ENCODE results near the gene UBL4B. TPM values are rescaled to one million over a fixed set of nuclear protein-coding genes. Genes with fewer than 3 reads are reported as not detected.

Gene UBL4B
- total RNA-seq, 2 experiments from 2014 or later = not detected

GRCh38 chr1:110091381-110091780 lies 20.9 kb upstream of the UBL4B start:
- Histone ChIP-seq H3K4me3 (ENCODE audit: low read depth, low read length, poor library complexity, severe bottlenecking) (no peak overlapping the region), H3K4me1 (ENCODE audit: insufficient read depth, low read length, poor library complexity, severe bottlenecking) (no peaks in the 10 kb centered on the region), H4K20me1 (ENCODE audit: insufficient read depth, low read length) (no peaks in the 10 kb centered on the region), H2AFZ (ENCODE audit: low read length) (no peak overlapping the region), H3K36me3 (ENCODE audit: insufficient read depth, low read length) (no peaks in the 10 kb centered on the region), H3K79me2 (ENCODE audit: insufficient read depth, low read depth, low read length) (no peaks in the 10 kb centered on the region), H3K4me2 (ENCODE audit: low read length) (no peak overlapping the region), H3K9me3 (ENCODE audit: low read length) (no peaks in the 10 kb centered on the region), H3K27ac (ENCODE audit: low read depth, low read length, poor library complexity, severe bottlenecking) (no peak overlapping the region), H3K9me2 (ENCODE audit: insufficient read depth, low read length) (no peaks in the 10 kb centered on the region)
- intact Hi-C loops (cut with micrococcal nuclease; ENCODE audit: unreplicated experiment) = no loop called here
- ChIA-PET POLR2A (interaction anchor here (0.9 to 2.2 kb wide), 4 partner anchors 10 to 57 kb away, joined by 3 to 7 read pairs (median 3); partner anchors contain the start of gene STRIP1), CTCF (ENCODE audit: unreplicated experiment) (interaction anchor here (1.0 to 2.5 kb wide), 3 partner anchors 9 to 15 kb away, joined by 3 to 10 read pairs (median 5); no protein-coding TSS in a partner anchor)
- DNase-seq (ENCODE audit: low spot score) = no peak
- TF ChIP-seq EZH2phosphoT487 (IDR thresholded peaks at IDR 0.05; ENCODE audit: borderline replicate concordance, low read depth, low read length) (no peak), CTCF (conservative IDR thresholded peaks at IDR 0.05; ENCODE audit: low read length) (no peak)
- no TSS peak for BruUV-seq (replicated peaks)

- TF ChIP-seq EZH2phosphoT487 (IDR thresholded peaks at IDR 0.05; ENCODE audit: borderline replicate concordance, low read depth, low read length) (no peak), CTCF (conservative IDR thresholded peaks at IDR 0.05; ENCODE audit: low read length) (no peak)
- H2AFZ ChIP-seq (ENCODE audit: low read length) = no peak overlapping the region
- H3K36me3 ChIP-seq (ENCODE audit: insufficient read depth, low read length) = no peaks in the 10 kb centered on the region
- H3K4me3 ChIP-seq (ENCODE audit: low read depth, low read length, poor library complexity, severe bottlenecking) = no peak overlapping the region
- ChIA-PET POLR2A (interaction anchor here (0.9 to 2.2 kb wide), 3 partner anchors 9 to 29 kb away, joined by 3 to 7 read pairs (median 3); no protein-coding TSS in a partner anchor), CTCF (ENCODE audit: unreplicated experiment) (interaction anchor here (1.0 to 2.5 kb wide), 3 partner anchors 8 to 14 kb away, joined by 3 to 10 read pairs (median 5); no protein-coding TSS in a partner anchor)
- H3K79me2 ChIP-seq (ENCODE audit: insufficient read depth, low read depth, low read length) = no peaks in the 10 kb centered on the region
- no TSS peak for BruUV-seq (replicated peaks)
- no peaks in the 10 kb centered on the region for H3K4me1 ChIP-seq (ENCODE audit: insufficient read depth, low read length, poor library complexity, severe bottlenecking)
- H3K9me2 ChIP-seq (ENCODE audit: insufficient read depth, low read length) = no peaks in the 10 kb centered on the region
- H3K9me3 ChIP-seq (ENCODE audit: low read length) = no peaks in the 10 kb centered on the region
- no peak for DNase-seq (ENCODE audit: low spot score)
- H3K4me2 ChIP-seq (ENCODE audit: low read length) = no peak overlapping the region
- no peaks in the 10 kb centered on the region for H4K20me1 ChIP-seq (ENCODE audit: insufficient read depth, low read length)
- H3K27ac ChIP-seq (ENCODE audit: low read depth, low read length, poor library complexity, severe bottlenecking) = no peak overlapping the region
- intact Hi-C loops (cut with micrococcal nuclease; ENCODE audit: unreplicated experiment) = no loop called here
Measured at GRCh38 chr1:110091791-110092190, 20.5 kb upstream of the UBL4B start.

GRCh38 chr1:110092991-110093390 lies 19.3 kb upstream of the UBL4B start:
- Histone ChIP-seq H3K9me3 (ENCODE audit: low read length) (no peaks in the 10 kb centered on the region), H3K4me3 (ENCODE audit: low read depth, low read length, poor library complexity, severe bottlenecking) (no peak overlapping the region), H3K36me3 (ENCODE audit: insufficient read depth, low read length) (no peaks in the 10 kb centered on the region), H2AFZ (ENCODE audit: low read length) (no peak overlapping the region), H4K20me1 (ENCODE audit: insufficient read depth, low read length) (no peaks in the 10 kb centered on the region), H3K4me1 (ENCODE audit: insufficient read depth, low read length, poor library complexity, severe bottlenecking) (no peaks in the 10 kb centered on the region), H3K79me2 (ENCODE audit: insufficient read depth, low read depth, low read length) (no peaks in the 10 kb centered on the region), H3K27ac (ENCODE audit: low read depth, low read length, poor library complexity, severe bottlenecking) (no peak overlapping the region), H3K4me2 (ENCODE audit: low read length) (no peak overlapping the region), H3K9me2 (ENCODE audit: insufficient read depth, low read length) (no peaks in the 10 kb centered on the region)
- ChIA-PET CTCF (ENCODE audit: unreplicated experiment) (no interaction called here), POLR2A (interaction anchor here (0.6 kb wide), 1 partner anchor 1274 kb away, joined by 3 read pairs; no protein-coding TSS in a partner anchor)
- no TSS peak for BruUV-seq (replicated peaks)
- TF ChIP-seq EZH2phosphoT487 (IDR thresholded peaks at IDR 0.05; ENCODE audit: borderline replicate concordance, low read depth, low read length) = no peak
- no peak for TF ChIP-seq CTCF (conservative IDR thresholded peaks at IDR 0.05; ENCODE audit: low read length)
- DNase-seq (ENCODE audit: low spot score) = no peak
- intact Hi-C loops (cut with micrococcal nuclease; ENCODE audit: unreplicated experiment) = no loop called here

Measured in OCI-LY7 (cell line).